Measurements from ENCODE around the gene TRIP4. TPM values are rescaled to one million over a fixed set of nuclear protein-coding genes. Genes with fewer than 3 reads are reported as not detected.
A peak's percentile ranks its signal among the peaks of the same experiment; 100 is the strongest.

TRIP4 gene
- total and polyA plus RNA-seq, 9 of the 15 experiments (the other 6 are each of a cell fraction or from before 2014, with no cell fraction given), result 7.6 to 23.3 (median 16.7) TPM

DNA sequence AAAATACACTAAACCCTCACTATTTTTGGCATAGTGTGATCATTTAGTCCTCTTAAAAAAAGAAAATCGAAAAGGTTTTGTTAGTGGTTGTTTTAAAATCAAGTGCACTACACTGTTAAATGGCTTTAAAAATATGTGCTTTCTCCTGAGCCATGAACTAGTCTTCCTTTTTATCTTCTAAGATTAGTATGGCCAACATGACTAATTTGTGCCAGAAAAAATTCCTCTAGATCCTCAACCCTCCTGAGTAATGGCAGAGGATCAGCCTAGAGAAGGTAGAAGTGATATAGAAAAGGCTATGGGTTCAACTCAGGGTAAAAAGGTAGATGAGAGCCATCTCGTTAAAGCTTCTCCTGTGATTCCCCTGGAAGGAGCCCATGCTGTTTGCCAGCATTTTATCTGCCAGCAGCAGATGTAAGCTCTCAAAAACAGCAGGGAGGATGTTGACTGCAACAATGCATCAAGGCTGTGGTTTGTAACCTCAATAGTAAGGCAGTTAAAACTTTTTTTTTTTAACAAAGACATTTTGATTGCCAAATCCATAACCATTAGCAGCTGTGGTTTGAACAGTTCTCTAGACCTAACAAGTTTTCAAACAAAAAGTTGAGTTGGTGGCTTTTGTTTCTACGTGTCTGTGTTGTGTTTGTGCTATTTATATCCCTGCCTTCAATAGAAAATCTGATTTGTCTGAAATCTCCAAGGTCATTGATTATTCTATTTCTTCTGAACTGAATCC, 42.5 kb downstream of the TRIP4 start (continued):
- TF ChIP-seq NUFIP1 (IDR thresholded peaks at IDR 0.05; ENCODE audit: partially characterized antibody) (no peak), FOXA3 (CRISPR knock-in tag; conservative IDR thresholded peaks at IDR 0.05 in 1 of 2, IDR thresholded peaks at IDR 0.05 in 1 of 2) (peak in 1 of 2 experiments; percentile 63; a peak in 2 of 4 replicates), KDM2B (CRISPR knock-in tag; IDR thresholded peaks at IDR 0.05) (no peak), MAFF (IDR thresholded peaks at IDR 0.05; ENCODE audit: low read length) (no peak), ZNF766 (CRISPR knock-in tag; conservative IDR thresholded peaks at IDR 0.05) (0 out of 2 replicates have a peak, but pooled peaks have one; percentile 47), ZZZ3 (IDR thresholded peaks at IDR 0.05) (no peak), ZNF184 (CRISPR knock-in tag; IDR thresholded peaks at IDR 0.05) (no peak), TSC22D4 (tag; IDR thresholded peaks at IDR 0.05) (no peak), ZNF444 (CRISPR knock-in tag; IDR thresholded peaks at IDR 0.05) (no peak), SMC3 (conservative IDR thresholded peaks at IDR 0.05; ENCODE audit: insufficient read depth, low read depth, low read length) (no peak), RCOR1 (IDR thresholded peaks at IDR 0.05; ENCODE audit: borderline replicate concordance in 1 of 2, low read depth in 2 of 2, low read length in 2 of 2) (peak; percentile 84 to 96; a peak in 3 of 4 replicates), SLC30A9 (CRISPR knock-in tag; IDR thresholded peaks at IDR 0.05) (no peak), ZFPM2 (CRISPR knock-in tag; IDR thresholded peaks at IDR 0.05) (no peak), GATAD2B (IDR thresholded peaks at IDR 0.05; ENCODE audit: borderline replicate concordance) (no peak), GATA2 (CRISPR knock-in tag; IDR thresholded peaks at IDR 0.05) (peak; percentile 57; the same call in 1 of the 2 replicates), NFIC (IDR thresholded peaks at IDR 0.05) (peak; percentile 66), KLF10 (CRISPR knock-in tag; IDR thresholded peaks at IDR 0.05) (no peak), MBD2 (IDR thresholded peaks at IDR 0.05; ENCODE audit: borderline replicate concordance, low read depth) (peak; percentile 28; the same call in 1 of the 2 replicates), ZNF551 (CRISPR knock-in tag; IDR thresholded peaks at IDR 0.05) (no peak), TBL1XR1 (IDR thresholded peaks at IDR 0.05; ENCODE audit: low read length in 2 of 2) (peak in 1 of 2 experiments; percentile 49; a peak in 1 of 4 replicates), CSDE1 (IDR thresholded peaks at IDR 0.05) (no peak)
- TF ChIP-seq, protein P1, sequence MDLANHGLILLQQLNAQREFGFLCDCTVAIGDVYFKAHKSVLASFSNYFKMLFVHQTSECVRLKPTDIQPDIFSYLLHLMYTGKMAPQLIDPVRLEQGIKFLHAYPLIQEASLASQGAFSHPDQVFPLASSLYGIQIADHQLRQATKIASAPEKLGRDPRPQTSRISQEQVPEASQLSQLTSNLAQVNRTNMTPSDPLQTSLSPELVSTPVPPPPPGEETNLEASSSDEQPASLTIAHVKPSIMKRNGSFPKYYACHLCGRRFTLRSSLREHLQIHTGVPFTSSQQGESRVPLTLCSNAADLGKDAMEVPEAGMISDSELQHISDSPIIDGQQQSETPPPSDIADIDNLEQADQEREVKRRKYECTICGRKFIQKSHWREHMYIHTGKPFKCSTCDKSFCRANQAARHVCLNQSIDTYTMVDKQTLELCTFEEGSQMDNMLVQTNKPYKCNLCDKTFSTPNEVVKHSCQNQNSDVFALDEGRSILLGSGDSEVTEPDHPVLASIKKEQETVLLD (IDR thresholded peaks at IDR 0.05), result no peak
- TF ChIP-seq, protein P2, sequence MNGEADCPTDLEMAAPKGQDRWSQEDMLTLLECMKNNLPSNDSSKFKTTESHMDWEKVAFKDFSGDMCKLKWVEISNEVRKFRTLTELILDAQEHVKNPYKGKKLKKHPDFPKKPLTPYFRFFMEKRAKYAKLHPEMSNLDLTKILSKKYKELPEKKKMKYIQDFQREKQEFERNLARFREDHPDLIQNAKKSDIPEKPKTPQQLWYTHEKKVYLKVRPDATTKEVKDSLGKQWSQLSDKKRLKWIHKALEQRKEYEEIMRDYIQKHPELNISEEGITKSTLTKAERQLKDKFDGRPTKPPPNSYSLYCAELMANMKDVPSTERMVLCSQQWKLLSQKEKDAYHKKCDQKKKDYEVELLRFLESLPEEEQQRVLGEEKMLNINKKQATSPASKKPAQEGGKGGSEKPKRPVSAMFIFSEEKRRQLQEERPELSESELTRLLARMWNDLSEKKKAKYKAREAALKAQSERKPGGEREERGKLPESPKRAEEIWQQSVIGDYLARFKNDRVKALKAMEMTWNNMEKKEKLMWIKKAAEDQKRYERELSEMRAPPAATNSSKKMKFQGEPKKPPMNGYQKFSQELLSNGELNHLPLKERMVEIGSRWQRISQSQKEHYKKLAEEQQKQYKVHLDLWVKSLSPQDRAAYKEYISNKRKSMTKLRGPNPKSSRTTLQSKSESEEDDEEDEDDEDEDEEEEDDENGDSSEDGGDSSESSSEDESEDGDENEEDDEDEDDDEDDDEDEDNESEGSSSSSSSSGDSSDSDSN (IDR thresholded peaks at IDR 0.05; ENCODE audit: borderline replicate concordance in 1 of 2, low read depth in 2 of 2, low read length in 2 of 2), result 0 out of 4 replicates have a peak, but pooled peaks of 1 of the 2 experiments have one; percentile 33
- TF ChIP-seq, protein P3, sequence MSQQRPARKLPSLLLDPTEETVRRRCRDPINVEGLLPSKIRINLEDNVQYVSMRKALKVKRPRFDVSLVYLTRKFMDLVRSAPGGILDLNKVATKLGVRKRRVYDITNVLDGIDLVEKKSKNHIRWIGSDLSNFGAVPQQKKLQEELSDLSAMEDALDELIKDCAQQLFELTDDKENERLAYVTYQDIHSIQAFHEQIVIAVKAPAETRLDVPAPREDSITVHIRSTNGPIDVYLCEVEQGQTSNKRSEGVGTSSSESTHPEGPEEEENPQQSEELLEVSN (IDR thresholded peaks at IDR 0.05; ENCODE audit: borderline replicate concordance in 1 of 2, extremely low read depth in 1 of 2, insufficient read depth in 1 of 2, insufficient read length in 1 of 2, low read depth in 1 of 2, low read length in 1 of 2, poor library complexity in 1 of 2, severe bottlenecking in 1 of 2), result no peak

Measured in K562 (cell line).